Mesodermal cell (in vitro differentiated cells): ENCODE measurements around the gene CMPK2.
"Not testable (repeated sequence)": the region's sequence is repeated elsewhere in the genome, so short reads cannot be mapped to it uniquely, and the experiment has no call there.

Source experiments
- H3K27ac ChIP-seq: 2 replicates; pipeline ENCODE4 v1.7.0; 2013; ENCODE audit warnings: mild to moderate bottlenecking, low read depth, low read length, moderate library complexity; ENCODE audit not compliant: severe bottlenecking
- H3K36me3 ChIP-seq: 2 replicates; pipeline ENCODE4 v1.7.1; 2013; ENCODE audit warnings: mild to moderate bottlenecking, low read length, moderate library complexity; ENCODE audit not compliant: control insufficient read depth, insufficient read depth
- H3K4me1 ChIP-seq: one replicate; pipeline ENCODE4 v1.7.1; 2013; ENCODE audit warnings: mild to moderate bottlenecking, low read length; ENCODE audit not compliant: insufficient read depth, control insufficient read depth, poor library complexity, severe bottlenecking
- H3K4me3 ChIP-seq: 2 replicates; pipeline ENCODE4 v1.7.0; 2013; ENCODE audit warnings: low read length, control low read depth, mild to moderate bottlenecking; ENCODE audit not compliant: insufficient read depth, poor library complexity, severe bottlenecking; ENCODE audit errors: extremely low read depth
- H3K9me3 ChIP-seq: 2 replicates; pipeline ENCODE4 v1.7.1; 2013; ENCODE audit warnings: mild to moderate bottlenecking, low read length, moderate library complexity; ENCODE audit not compliant: control insufficient read depth
- WGBS, 2 experiments: methylation state at CpG; one replicate each; pipeline ENCODE4 v1.1.5; 2013; ENCODE audit warnings: missing lambda C conversion rate in 2 of 2; ENCODE audit not compliant: insufficient coverage in 2 of 2; 5-methylcytosine and 5-hydroxymethylcytosine counted together

Gene CMPK2

DNA sequence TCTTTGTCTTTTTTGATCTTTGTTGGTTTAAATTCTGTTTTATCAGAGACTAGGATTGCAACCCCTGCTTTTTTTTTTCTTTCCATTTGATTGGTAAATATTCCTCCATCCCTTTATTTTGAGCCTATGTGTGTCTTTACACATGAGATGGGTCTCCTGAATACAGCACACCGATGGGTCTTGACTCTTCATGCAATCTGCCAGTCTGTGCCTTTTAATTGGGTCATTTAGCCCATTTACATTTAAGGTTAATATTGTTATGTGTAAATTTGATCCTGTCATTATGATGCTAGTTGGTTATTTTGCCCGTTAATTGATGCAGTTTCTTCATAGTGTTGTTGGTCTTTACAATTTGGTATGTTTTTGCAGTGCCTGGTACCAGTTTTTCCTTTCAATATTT, 36.9 kb upstream of the CMPK2 start:
- not testable (repeated sequence) for H3K9me3 ChIP-seq, H3K36me3 ChIP-seq, H3K4me3 ChIP-seq, H3K27ac ChIP-seq, H3K4me1 ChIP-seq
- 90 to 100% methylated on average over 1 to 2 of the region's 2 CpGs for whole genome bisulfite sequencing, 2 experiments

- no peak overlapping the region for H3K4me3 ChIP-seq
- 97 to 100% methylated on average over 2 to 3 of the region's 5 CpGs for WGBS, 2 experiments
- no peak overlapping the region for H3K27ac ChIP-seq
- H3K4me1 ChIP-seq = no peaks in the 10 kb centered on the region
- H3K9me3 ChIP-seq = no peaks in the 10 kb centered on the region
- H3K36me3 ChIP-seq = no peaks in the 10 kb centered on the region
Observed at GRCh38 chr2:6896930-6897759, 31.4 kb upstream of the CMPK2 start.

DNA sequence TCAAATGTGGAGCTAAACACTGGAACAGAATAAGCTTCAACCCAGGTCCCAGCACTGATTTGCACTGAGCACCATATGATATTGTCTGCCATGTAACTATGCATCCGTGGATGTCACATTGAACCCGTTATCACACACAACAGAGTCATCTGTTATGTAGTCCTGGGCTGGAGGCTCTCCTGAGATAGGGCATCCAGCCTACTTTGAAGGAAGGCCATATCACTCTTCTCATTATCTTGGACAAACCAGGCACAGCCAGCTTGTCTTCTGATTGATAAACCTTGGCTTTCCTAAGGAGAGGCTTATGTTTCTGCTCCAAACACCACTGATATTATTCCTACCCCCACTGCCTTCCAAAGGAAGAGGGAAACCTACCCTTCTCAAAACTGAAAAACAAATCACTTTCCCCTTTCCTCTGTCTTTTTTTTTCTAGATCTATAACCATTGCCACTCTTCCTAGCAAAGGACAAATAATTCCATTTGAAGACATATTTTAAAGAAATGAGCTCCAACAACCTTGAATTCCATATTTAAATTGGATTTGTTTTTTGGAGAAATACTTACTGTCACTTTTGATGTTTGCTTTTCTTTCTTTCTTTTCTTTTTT, 28.3 kb upstream of the CMPK2 start:
- 80 to 83% methylated on average over 2 of the region's 2 CpGs for WGBS, 2 experiments
- Histone ChIP-seq H3K27ac (no peak overlapping the region), H3K36me3 (no peaks in the 10 kb centered on the region), H3K4me3 (no peak overlapping the region), H3K4me1 (no peaks in the 10 kb centered on the region), H3K9me3 (no peaks in the 10 kb centered on the region)

- no peaks in the 10 kb centered on the region for H3K4me1 ChIP-seq
- WGBS, 2 experiments = 92 to 100% methylated on average over 1 to 2 of the region's 4 CpGs
- no peaks in the 10 kb centered on the region for H3K36me3 ChIP-seq
- no peak overlapping the region for H3K4me3 ChIP-seq
- H3K27ac ChIP-seq = no peak overlapping the region
- H3K9me3 ChIP-seq = no peaks in the 10 kb centered on the region
Observed at GRCh38 chr2:6888724-6889123, 23.0 kb upstream of the CMPK2 start.

GRCh38 chr2:6887751-6888192, 22.1 kb upstream of the CMPK2 start:
- Histone ChIP-seq H3K9me3 (no peaks in the 10 kb centered on the region), H3K36me3 (no peaks in the 10 kb centered on the region), H3K4me3 (no peak overlapping the region), H3K27ac (no peak overlapping the region), H3K4me1 (no peaks in the 10 kb centered on the region)
- 81 to 88% methylated on average over 3 of the region's 3 CpGs for WGBS, 2 experiments

GRCh38 chr2:6885968-6886367, 20.3 kb upstream of the CMPK2 start:
- Histone ChIP-seq H3K27ac (no peak overlapping the region), H3K9me3 (no peaks in the 10 kb centered on the region), H3K36me3 (no peaks in the 10 kb centered on the region), H3K4me1 (no peaks in the 10 kb centered on the region), H3K4me3 (no peak overlapping the region)
- WGBS, 2 experiments = 100% methylated on average over 1 of the region's 3 CpGs

DNA sequence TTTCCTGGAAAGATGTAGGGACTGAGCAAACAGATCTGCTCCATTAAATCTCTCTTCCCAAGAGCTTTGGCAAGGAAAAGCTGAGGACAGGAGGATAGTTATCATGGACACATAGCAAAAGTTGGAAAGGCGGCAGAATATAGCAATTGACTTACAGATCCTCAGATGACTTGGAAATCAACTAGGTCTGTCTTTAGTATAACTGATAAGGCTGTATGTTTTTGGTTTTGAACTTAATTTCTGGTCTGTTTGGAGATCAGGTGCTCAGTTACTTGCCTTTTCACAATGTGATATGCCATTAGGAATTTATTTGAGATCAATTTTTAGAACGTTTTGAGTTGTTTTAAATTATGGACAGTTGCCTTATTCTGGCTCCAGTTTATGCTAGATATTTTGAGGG, 19.8 kb upstream of the CMPK2 start:
- no peak overlapping the region for H3K27ac ChIP-seq
- H3K4me1 ChIP-seq = no peaks in the 10 kb centered on the region
- no peaks in the 10 kb centered on the region for H3K9me3 ChIP-seq
- H3K36me3 ChIP-seq = no peaks in the 10 kb centered on the region
- no peak overlapping the region for H3K4me3 ChIP-seq
- 73 to 91% methylated on average over 2 of the region's 2 CpGs for WGBS, 2 experiments

DNA sequence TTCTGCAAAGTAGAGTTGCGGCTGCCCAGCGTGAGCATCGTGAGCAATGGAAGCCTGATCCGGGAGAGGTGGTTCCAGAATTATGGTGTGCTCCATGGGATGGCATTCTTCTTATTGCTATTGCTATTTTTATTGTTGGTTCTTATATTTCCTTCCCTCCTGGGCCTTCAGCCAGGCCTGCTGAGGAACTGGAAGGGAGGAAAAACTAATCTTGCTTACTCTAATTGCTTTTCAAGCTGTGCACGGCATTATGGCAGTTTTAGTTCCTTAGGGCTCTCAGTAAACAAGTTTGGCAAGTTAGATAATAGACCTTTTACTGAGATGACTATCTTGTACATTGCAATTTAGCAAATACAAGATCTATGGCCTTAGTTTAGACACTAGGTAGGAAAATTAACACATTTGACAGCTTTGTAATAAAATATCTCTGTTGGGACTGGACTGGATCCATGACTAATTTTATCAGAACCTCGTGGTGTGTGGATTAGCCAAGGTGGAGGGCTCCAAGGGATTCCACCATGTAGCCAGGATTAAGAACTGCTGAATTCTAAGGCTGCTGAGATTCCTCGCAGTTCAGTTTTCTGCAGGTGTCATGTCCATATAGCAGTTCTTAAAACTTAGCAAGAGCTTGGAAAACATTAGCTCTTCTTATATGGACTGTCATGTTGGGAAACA, 17.9 kb upstream of the CMPK2 start:
- 87 to 92% methylated on average over 5 to 7 of the region's 7 CpGs for WGBS, 2 experiments
- no peak overlapping the region for H3K27ac ChIP-seq

DNA sequence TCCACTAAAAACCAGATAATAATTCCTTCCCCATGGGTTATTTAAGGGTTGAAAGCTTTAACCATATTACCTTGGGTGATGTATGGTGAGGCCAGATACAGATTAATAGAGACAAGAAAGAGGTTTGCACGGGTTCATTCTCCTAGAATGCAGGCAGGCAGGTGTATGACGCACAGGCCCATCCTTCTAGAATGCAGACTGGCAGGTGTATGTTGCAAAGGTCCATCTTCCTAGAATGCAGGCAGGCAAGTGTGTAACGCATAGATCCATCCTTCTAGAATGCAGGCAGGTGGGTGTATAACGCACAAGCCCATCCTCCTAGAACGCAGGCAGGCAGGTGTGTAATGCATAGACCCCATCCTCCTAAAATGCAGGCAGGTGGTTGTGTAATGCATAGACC, 15.8 kb upstream of the CMPK2 start:
- Histone ChIP-seq H3K36me3 (no peaks in the 10 kb centered on the region), H3K4me3 (no peak overlapping the region), H3K27ac (no peak overlapping the region), H3K9me3 (peaks cover 6% of the 10 kb centered on the region), H3K4me1 (no peaks in the 10 kb centered on the region)
- 87 to 98% methylated on average over 5 of the region's 5 CpGs for WGBS, 2 experiments

More for the DNA sequence above, 17.9 kb upstream of the CMPK2 start:
- H3K4me1 ChIP-seq = no peaks in the 10 kb centered on the region
- H3K4me3 ChIP-seq = no peak overlapping the region
- H3K9me3 ChIP-seq = peaks cover 6% of the 10 kb centered on the region
- H3K36me3 ChIP-seq = no peaks in the 10 kb centered on the region

GRCh38 chr2:6881046-6881445, 15.3 kb upstream of the CMPK2 start:
- no CpG with 5 or more reads among the region's 1 CpG for whole genome bisulfite sequencing, 2 experiments
- Histone ChIP-seq H3K9me3 (peaks cover 6% of the 10 kb centered on the region), H3K36me3 (no peaks in the 10 kb centered on the region), H3K4me3 (no peak overlapping the region), H3K4me1 (no peaks in the 10 kb centered on the region), H3K27ac (no peak overlapping the region)
